Measurements from ENCODE around the gene OSBPL3. TPM values are rescaled to one million over a fixed set of nuclear protein-coding genes. Genes with fewer than 3 reads are reported as not detected.

The OSBPL3 gene
- total and polyA plus RNA-seq, 2 donors (not counting 3 experiments of a cell fraction or from before 2014, with no cell fraction given): 7.5 to 27.1 TPM

- no peak for DNase-seq (ENCODE audit: low read depth, low spot score)
- peaks cover 17% of the 10 kb centered on the region for H3K4me1 ChIP-seq (ENCODE audit: control insufficient read depth, extremely low read depth, insufficient read depth, low read length)
- H3K27me3 ChIP-seq (ENCODE audit: control insufficient read depth in 2 of 2, insufficient read depth in 2 of 2, low read length in 2 of 2): no peaks in the 10 kb centered on the region
These were observed 85.4 kb downstream of the OSBPL3 start for GRCh38 chr7:24894429-24895221.

More at GRCh38 chr7:24894429-24895221, 85.4 kb downstream of the OSBPL3 start:
- Histone ChIP-seq H3K9ac (replicated peaks; ENCODE audit: extremely low read depth, insufficient read depth, low read length) (no peak overlapping the region), H3K36me3 (ENCODE audit: control insufficient read depth in 2 of 2, extremely low read depth in 1 of 2, insufficient read depth in 2 of 2, low read length in 2 of 2) (no peaks in the 10 kb centered on the region), H3K9me1 (replicated peaks; ENCODE audit: control insufficient read depth, extremely low read depth, insufficient read depth, low read length) (no peaks in the 10 kb centered on the region), H2AFZ (ENCODE audit: low read depth, low read length) (no peak overlapping the region), H3K9me3 (replicated peaks; ENCODE audit: control insufficient read depth, insufficient read depth, low read length) (no peaks in the 10 kb centered on the region), H3K27ac (ENCODE audit: insufficient read depth, low read depth, low read length) (no peak overlapping the region), H3K4me3 (replicated peaks in 1 of 3; ENCODE audit: insufficient read depth in 1 of 3, low read depth in 1 of 3, low read length in 3 of 3) (no peak overlapping the region), H3K4me2 (ENCODE audit: insufficient read depth, low read length) (no peak overlapping the region), H4K20me1 (replicated peaks; ENCODE audit: control insufficient read depth, extremely low read depth, insufficient read depth, low read length) (no peaks in the 10 kb centered on the region), H3K79me2 (ENCODE audit: control insufficient read depth, insufficient read depth, low read length) (peaks cover 41% of the 10 kb centered on the region)
- BruUV-seq (replicated peaks): no TSS peak
- dilution Hi-C loops (cut with MboI; ENCODE audit: extremely low pct_ligation_motif_present, low sequenced_read_pairs) (no loop called here), intact Hi-C loops (cut with micrococcal nuclease) (loop anchor here (1.0 kb wide), 1 partner anchor 176 kb away; no protein-coding TSS in a partner anchor)
- FAIRE-seq: no peak
- POLR2A ChIA-PET: no interaction called here
- peak; percentile 11 to 39 for TF ChIP-seq CTCF (IDR thresholded peaks at IDR 0.05; ENCODE audit: extremely low read depth in 1 of 2, insufficient read depth in 1 of 2, low read depth in 1 of 2, low read length in 2 of 2)
- no peak for TF ChIP-seq JUN (IDR thresholded peaks at IDR 0.05; ENCODE audit: borderline replicate concordance, insufficient read depth, insufficient read length, low read depth)
- CTCF ChIA-PET: interaction anchor here (0.6 to 4.2 kb wide), 12 partner anchors 10 to 201 kb away, joined by 3 to 34 read pairs (median 3); partner anchors contain the start of gene OSBPL3

Data from endothelial cell of umbilical vein (primary cell).